WERI-Rb-1 (cell line): ENCODE data around the gene ARHGEF19.
"Not testable (repeated sequence)": the region's sequence is repeated elsewhere in the genome, so short reads cannot be mapped to it uniquely, and the experiment has no call there.

Experiments used
- DNase-seq: peaks from one replicate; pipeline ENCODE4 v3.0.0-alpha.2; 2020
- H3K27ac ChIP-seq: fragments of 250-450 bp; sonication (Bioruptor Pico); 2 replicates; pipeline ENCODE4 v1.5.1; 2020; ENCODE audit warnings: mild to moderate bottlenecking, moderate library complexity
- H3K27me3 ChIP-seq: fragments of 250-450 bp; sonication (Bioruptor Pico); 2 replicates; pipeline ENCODE4 v1.5.1; 2021; ENCODE audit warnings: mild to moderate bottlenecking, low read depth, moderate library complexity; ENCODE audit not compliant: insufficient read depth, severe bottlenecking
- H3K36me3 ChIP-seq: fragments of 250-450 bp; sonication (Bioruptor Pico); 2 replicates; pipeline ENCODE4 v1.5.1; 2020; ENCODE audit warnings: mild to moderate bottlenecking, moderate library complexity
- H3K4me3 ChIP-seq: 2 replicates; pipeline ENCODE4 v1.5.1; 2011; ENCODE audit warnings: low read depth, mild to moderate bottlenecking, control low read depth, low read length
- H3K9me3 ChIP-seq: fragments of 250-450 bp; sonication (Bioruptor Pico); 2 replicates; pipeline ENCODE4 v1.5.1; 2021; ENCODE audit warnings: mild to moderate bottlenecking, moderate library complexity; ENCODE audit not compliant: severe bottlenecking
- TF ChIP-seq, protein P1 (sequence below): IDR thresholded peaks from 2 replicates; pipeline ENCODE4 v1.5.1; 2011; ENCODE audit warnings: low read depth, mild to moderate bottlenecking, control low read depth, inconsistent platforms, low read length

ARHGEF19 gene

DNA sequence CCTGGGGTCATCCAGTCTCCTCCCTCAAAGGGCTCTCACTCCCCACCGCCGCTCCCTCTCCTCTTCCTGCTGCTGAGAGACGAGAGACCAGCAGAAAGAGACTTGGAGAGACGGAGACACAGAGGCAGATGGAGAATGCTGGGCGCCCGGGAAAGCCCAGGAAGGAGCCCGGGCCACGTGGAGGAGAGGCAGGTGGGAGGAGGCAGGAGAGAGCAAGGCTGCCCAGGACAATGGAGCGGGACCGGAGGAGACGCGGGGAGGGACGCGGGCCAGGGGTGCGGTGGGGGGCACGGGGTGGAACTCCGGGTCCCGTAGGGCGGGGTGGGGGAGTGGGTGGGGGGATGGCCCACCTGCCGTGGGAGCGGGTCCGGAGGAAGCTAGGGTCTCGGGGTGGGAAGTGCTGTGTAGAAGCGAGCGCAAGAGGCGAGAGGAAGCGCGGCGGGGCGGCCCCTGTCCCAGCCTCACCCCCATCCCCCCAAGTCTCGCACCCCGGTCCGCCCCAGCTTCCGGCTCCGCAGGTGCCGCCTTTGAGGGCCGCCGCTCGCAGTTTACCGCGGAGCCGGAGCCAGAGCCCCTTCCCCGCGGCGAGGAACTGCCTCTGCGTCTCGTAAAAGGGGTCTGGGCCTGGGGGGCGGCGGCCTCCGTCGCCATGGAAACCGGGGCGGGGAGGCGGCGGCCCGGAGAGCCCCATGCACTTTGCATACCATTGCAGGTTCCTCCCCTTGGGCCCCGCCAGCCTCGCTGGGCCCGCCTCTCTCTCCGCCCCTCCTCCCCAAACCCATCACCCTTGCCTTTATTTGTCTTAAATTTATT, 44.9 kb downstream of the ARHGEF19 start:
- TF ChIP-seq, protein P1, sequence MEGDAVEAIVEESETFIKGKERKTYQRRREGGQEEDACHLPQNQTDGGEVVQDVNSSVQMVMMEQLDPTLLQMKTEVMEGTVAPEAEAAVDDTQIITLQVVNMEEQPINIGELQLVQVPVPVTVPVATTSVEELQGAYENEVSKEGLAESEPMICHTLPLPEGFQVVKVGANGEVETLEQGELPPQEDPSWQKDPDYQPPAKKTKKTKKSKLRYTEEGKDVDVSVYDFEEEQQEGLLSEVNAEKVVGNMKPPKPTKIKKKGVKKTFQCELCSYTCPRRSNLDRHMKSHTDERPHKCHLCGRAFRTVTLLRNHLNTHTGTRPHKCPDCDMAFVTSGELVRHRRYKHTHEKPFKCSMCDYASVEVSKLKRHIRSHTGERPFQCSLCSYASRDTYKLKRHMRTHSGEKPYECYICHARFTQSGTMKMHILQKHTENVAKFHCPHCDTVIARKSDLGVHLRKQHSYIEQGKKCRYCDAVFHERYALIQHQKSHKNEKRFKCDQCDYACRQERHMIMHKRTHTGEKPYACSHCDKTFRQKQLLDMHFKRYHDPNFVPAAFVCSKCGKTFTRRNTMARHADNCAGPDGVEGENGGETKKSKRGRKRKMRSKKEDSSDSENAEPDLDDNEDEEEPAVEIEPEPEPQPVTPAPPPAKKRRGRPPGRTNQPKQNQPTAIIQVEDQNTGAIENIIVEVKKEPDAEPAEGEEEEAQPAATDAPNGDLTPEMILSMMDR = no peak
- H3K36me3 ChIP-seq = no peaks in the 10 kb centered on the region
- H3K27ac ChIP-seq = no peak overlapping the region
- no peaks in the 10 kb centered on the region for H3K27me3 ChIP-seq
- no peaks in the 10 kb centered on the region for H3K9me3 ChIP-seq
- no peak overlapping the region for H3K4me3 ChIP-seq
- DNase-seq = no peak

DNA sequence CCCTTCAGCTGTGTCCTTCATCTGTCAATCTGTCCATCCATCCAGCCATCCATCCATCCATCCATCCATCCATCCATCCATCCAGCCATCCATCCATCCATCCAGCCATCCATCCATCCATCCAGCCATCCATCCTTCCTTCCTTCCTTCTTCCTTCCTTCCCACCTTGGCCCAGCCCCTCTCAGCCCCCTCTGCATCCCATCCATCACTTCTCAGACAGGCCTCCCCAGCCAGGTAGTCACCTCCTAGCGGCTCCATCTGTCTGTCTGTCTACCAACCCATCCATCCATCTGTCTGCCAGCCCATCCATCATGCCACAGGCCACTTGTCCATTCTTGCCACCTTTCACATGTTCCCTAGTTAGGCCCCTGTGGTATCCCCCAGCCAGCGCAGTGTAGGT, 46.3 kb downstream of the ARHGEF19 start:
- Histone ChIP-seq H3K36me3 (no peaks in the 10 kb centered on the region), H3K4me3 (no peak overlapping the region), H3K27ac (no peak overlapping the region), H3K27me3 (no peaks in the 10 kb centered on the region), H3K9me3 (no peaks in the 10 kb centered on the region)
- DNase-seq = no peak
- TF ChIP-seq, protein P1 = no peak

DNA sequence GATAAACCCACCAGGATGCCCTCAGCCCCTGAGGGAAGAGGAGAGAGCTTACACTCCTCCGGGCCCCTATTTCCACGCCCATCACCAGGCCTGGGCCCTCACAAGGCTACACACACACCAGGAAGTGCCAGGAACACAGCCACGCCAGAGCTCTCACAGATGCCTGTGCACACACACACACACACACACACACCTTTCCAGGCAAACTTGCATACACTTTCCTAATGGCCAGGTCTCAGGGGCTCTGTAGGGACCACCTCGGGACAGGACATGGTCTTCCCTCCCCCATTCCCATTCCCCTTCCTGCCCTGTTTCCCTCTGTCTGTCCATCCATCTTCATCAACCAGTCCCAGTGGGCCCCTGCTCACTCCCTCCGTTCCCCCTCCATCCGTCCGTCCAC, 46.9 kb downstream of the ARHGEF19 start:
- Histone ChIP-seq H3K4me3 (no peak overlapping the region), H3K36me3 (no peaks in the 10 kb centered on the region), H3K9me3 (no peaks in the 10 kb centered on the region), H3K27ac (no peak overlapping the region), H3K27me3 (no peaks in the 10 kb centered on the region)
- DNase-seq = no peak
- TF ChIP-seq, protein P1 = no peak

DNA sequence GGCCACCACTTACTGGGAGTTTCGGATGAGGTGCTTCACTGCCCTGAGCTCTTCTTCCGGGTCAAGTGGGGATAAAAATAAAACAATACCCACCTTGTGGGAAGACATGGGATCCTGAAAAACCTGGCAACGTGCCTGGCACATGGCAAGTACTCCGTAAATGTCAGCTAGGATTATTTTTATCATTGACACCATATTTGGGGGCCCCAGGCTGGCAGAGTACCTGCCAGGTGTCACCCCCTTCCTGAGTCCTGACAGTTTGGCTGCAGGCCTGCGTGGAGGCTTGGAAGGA, 47.4 kb downstream of the ARHGEF19 start:
- H3K36me3 ChIP-seq = no peaks in the 10 kb centered on the region
- H3K27me3 ChIP-seq = no peaks in the 10 kb centered on the region
- TF ChIP-seq, protein P1 = no peak
- no peak overlapping the region for H3K4me3 ChIP-seq
- no peak for DNase-seq
- H3K27ac ChIP-seq = no peak overlapping the region
- H3K9me3 ChIP-seq = no peaks in the 10 kb centered on the region

DNA sequence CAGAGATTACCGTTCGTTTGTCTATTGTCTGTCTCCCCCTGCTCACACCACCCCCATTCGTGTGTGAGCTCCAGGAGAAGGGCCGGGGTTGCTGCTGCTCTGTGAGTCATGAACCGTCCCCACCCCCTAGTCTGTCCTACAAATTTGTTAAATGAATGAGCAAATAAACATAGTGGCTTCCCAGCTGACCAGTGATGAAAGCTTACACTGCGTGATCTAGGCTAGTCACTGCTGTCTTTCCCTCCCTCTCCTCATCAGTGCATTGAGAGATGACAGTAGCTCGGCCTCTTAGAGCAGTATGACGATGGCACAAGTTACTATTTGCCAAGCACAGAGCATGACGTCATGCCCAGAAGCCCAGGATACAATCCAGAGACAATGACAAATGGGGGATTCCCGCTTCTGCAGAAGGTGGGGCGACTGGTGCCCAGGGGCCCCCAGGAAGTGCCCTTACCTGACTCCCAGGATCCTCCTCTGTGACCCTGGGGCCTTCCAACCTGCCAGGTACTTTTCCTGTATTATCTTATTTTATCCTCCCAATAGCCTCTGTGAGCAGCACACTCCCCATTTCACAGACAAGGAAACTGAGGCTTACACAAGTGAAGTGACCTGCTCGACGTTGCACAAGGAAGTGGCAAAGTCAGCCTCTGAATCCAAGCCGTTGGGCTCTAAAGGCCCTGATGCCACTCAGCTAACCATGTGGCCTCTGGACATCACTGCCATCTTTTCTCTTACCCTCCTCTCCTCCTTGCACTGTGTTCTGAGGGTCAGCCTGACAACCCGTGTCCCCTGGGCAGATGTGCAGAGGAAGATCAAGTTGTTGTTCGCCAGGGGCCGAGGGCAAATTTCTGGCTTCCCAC, 48.0 kb downstream of the ARHGEF19 start:
- peak overlapping the region; percentile 11; the same call in 1 of the 2 replicates for H3K27ac ChIP-seq
- TF ChIP-seq, protein P1 = no peak
- H3K4me3 ChIP-seq = no peak overlapping the region
- H3K36me3 ChIP-seq = no peaks in the 10 kb centered on the region
- H3K27me3 ChIP-seq = no peaks in the 10 kb centered on the region
- H3K9me3 ChIP-seq = no peaks in the 10 kb centered on the region
- peak; percentile 55 for DNase-seq

DNA sequence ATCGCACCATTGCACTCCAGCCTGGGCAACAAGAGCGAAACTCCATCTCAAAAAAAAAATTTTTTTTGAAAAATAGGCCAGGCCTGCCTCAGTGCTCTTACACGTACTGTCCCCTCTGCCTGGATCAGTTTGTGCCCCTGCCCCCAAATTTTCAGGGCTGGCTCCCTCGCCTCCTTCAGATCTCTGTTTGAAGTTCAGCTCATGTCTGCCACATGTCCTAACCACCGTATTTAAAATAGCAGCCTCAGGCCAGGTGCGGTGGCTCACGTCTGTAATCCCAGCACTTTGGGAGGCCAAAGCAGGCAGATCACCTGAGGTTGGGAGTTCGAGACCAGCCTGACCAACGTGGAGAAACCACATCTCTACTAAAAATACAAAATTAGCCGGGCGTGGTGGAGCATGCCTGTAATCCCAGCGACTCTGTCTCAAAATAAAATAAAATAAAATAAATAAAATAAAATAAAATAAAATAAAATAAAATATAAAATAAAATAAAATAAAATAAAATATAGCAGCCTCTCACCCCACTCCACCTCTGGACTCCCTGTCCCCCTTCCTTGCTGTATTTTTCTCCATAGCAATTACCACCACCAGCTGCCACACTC, 48.7 kb downstream of the ARHGEF19 start:
- not testable (repeated sequence) for H3K27ac ChIP-seq, DNase-seq

More for the DNA sequence above, 48.7 kb downstream of the ARHGEF19 start:
- not testable (repeated sequence) for H3K4me3 ChIP-seq, H3K36me3 ChIP-seq, H3K27me3 ChIP-seq, H3K9me3 ChIP-seq
